ENCODE measurements around the gene SLC16A13.
A peak's percentile ranks its signal among the peaks of the same experiment; 100 is the strongest.
"Not testable (repeated sequence)": the region's sequence is repeated elsewhere in the genome, so short reads cannot be mapped to it uniquely, and the experiment has no call there.

SLC16A13 gene

DNA sequence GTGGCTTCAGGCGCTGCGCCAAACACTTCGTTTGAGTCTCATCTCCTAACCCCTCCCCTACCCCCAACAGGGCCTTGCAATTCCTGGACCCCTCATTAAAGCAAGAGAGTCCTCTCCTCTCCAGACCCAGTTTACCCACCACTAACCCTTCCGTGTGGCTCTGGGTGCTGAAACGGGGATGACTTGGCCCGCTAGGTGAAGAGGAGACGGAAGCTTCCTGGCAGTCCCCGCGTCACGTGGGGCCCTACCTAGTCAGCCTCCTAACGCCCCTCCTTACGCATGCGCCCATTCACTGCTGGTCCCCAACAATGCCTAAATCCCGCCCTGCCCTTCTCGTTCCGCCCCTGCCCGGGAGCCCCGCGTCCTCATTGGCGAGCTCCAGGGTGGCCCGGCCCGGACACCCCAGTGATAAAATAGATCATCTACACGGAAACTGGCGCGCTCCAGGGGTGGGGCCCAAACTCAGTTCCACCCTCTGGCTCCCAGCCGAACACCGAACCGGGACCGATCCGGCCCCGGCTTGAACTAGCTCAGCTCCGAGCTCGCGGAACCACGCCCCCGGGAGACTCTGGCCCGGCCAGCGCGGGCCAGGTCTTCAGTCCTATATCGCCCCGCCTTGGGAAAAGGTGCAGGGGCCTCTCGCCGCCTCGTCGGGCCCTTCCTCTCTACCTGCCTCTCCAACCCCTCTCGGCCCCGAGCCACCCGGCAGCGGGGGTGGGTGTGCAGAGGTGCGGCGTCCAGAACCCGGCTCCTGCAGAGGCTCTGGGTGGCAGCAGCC is at the start of gene SLC16A13:
TSS of gene SLC16A13 (plus strand) at position 425 of the 778 bp plus-strand sequence. CDS start 368 bp downstream, outside the sequence.
- Histone ChIP-seq H3K27me3 (ENCODE audit: control insufficient read depth in 1 of 2, insufficient read depth in 2 of 2, low read length in 2 of 2) (no peaks in the 10 kb centered on the region), H3K36me3 (ENCODE audit: control insufficient read depth in 1 of 2, insufficient read depth in 2 of 2, low read length in 2 of 2) (no peaks in the 10 kb centered on the region), H3K27ac (ENCODE audit: low read depth, low read length) (peak within 1 kb of the TSS; percentile 65), H3K4me1 (ENCODE audit: control insufficient read depth in 1 of 2, insufficient read depth in 2 of 2, low read length in 2 of 2) (peaks cover 25 to 37% of the 10 kb centered on the region in 2 donors), H3K9me3 (ENCODE audit: control insufficient read depth in 1 of 2, low read length in 2 of 2) (no peaks in the 10 kb centered on the region), H3K9ac (ENCODE audit: low read depth in 1 of 2, low read length in 2 of 2) (peak within 1 kb of the TSS; percentile 74 to 90), H3K4me3 (ENCODE audit: low read depth in 1 of 2, low read length in 2 of 2) (peak within 1 kb of the TSS; percentile 77 to 90)

DNA sequence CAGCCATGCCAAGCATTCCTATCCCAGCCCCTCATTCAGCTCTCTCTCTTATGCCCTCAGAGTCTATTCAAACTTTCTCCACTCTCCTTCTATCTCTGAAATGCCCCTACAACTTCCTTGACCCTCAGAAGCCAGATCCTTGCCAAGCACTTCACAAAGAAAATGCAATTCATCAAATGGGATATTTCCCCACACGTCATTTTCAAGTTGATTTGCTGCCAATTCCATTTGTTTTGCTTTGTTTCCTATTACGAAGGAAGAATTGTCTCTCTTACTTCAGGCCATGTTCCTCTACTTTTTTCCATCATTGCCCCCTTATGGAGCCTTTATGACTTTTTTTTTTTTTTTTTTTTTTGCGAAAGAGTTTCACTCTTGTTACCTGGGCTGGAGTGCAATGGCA is 49.1 kb upstream of the SLC16A13 start:
- Histone ChIP-seq H3K9me3 (ENCODE audit: control insufficient read depth in 1 of 2, low read length in 2 of 2) (no peaks in the 10 kb centered on the region), H3K36me3 (ENCODE audit: control insufficient read depth in 1 of 2, insufficient read depth in 2 of 2, low read length in 2 of 2) (no peaks in the 10 kb centered on the region), H3K27me3 (ENCODE audit: control insufficient read depth in 1 of 2, insufficient read depth in 2 of 2, low read length in 2 of 2) (no peaks in the 10 kb centered on the region), H3K27ac (ENCODE audit: low read depth, low read length) (no peak overlapping the region), H3K4me3 (ENCODE audit: low read depth in 1 of 2, low read length in 2 of 2) (no peak overlapping the region), H3K4me1 (ENCODE audit: control insufficient read depth in 1 of 2, insufficient read depth in 2 of 2, low read length in 2 of 2) (no peaks in the 10 kb centered on the region), H3K9ac (ENCODE audit: low read depth in 1 of 2, low read length in 2 of 2) (no peak overlapping the region)

DNA sequence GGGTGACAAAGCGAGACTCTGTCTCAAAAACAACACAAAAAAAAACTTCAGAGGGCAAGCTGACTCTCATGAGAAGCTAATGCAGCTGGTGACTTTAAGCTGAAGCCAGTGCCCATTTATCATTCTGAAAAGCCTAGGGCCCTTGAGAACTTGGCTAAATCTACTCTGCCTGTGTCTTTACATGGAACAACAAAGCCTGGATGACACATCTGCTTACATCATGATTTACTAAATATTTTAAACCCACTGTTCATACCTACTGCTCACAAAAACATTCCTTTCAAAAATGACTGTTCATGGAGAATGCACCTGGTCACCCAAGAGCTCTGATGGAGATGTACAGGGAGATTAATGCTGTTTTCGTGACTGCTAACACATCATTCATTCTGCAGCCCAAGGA is 46.0 kb upstream of the SLC16A13 start:
- Histone ChIP-seq H3K27me3 (ENCODE audit: control insufficient read depth in 1 of 2, insufficient read depth in 2 of 2, low read length in 2 of 2) (no peaks in the 10 kb centered on the region), H3K4me3 (ENCODE audit: low read depth in 1 of 2, low read length in 2 of 2) (no peak overlapping the region), H3K36me3 (ENCODE audit: control insufficient read depth in 1 of 2, insufficient read depth in 2 of 2, low read length in 2 of 2) (no peaks in the 10 kb centered on the region), H3K4me1 (ENCODE audit: control insufficient read depth in 1 of 2, insufficient read depth in 2 of 2, low read length in 2 of 2) (no peaks in the 10 kb centered on the region), H3K27ac (ENCODE audit: low read depth, low read length) (no peak overlapping the region), H3K9ac (ENCODE audit: low read depth in 1 of 2, low read length in 2 of 2) (no peak overlapping the region), H3K9me3 (ENCODE audit: control insufficient read depth in 1 of 2, low read length in 2 of 2) (no peaks in the 10 kb centered on the region)

GRCh38 chr17:6993613-6994056 is 42.2 kb upstream of the SLC16A13 start:
- H3K27ac ChIP-seq (ENCODE audit: low read depth, low read length), result not testable (repeated sequence)

GRCh38 chr17:6994118-6994598 is 41.7 kb upstream of the SLC16A13 start:
- Histone ChIP-seq H3K4me3 (ENCODE audit: low read depth in 1 of 2, low read length in 2 of 2) (no peak overlapping the region), H3K36me3 (ENCODE audit: control insufficient read depth in 1 of 2, insufficient read depth in 2 of 2, low read length in 2 of 2) (peaks cover 4 to 13% of the 10 kb centered on the region in 2 donors), H3K9ac (ENCODE audit: low read depth in 1 of 2, low read length in 2 of 2) (no peak overlapping the region), H3K27ac (ENCODE audit: low read depth, low read length) (no peak overlapping the region), H3K27me3 (ENCODE audit: control insufficient read depth in 1 of 2, insufficient read depth in 2 of 2, low read length in 2 of 2) (no peaks in the 10 kb centered on the region), H3K4me1 (ENCODE audit: control insufficient read depth in 1 of 2, insufficient read depth in 2 of 2, low read length in 2 of 2) (no peaks in the 10 kb centered on the region), H3K9me3 (ENCODE audit: control insufficient read depth in 1 of 2, low read length in 2 of 2) (no peaks in the 10 kb centered on the region)

More at GRCh38 chr17:6993613-6994056, 42.2 kb upstream of the SLC16A13 start:
- not testable (repeated sequence) for H3K27me3 ChIP-seq (ENCODE audit: control insufficient read depth in 1 of 2, insufficient read depth in 2 of 2, low read length in 2 of 2); H3K4me1 ChIP-seq (ENCODE audit: control insufficient read depth in 1 of 2, insufficient read depth in 2 of 2, low read length in 2 of 2); H3K4me3 ChIP-seq (ENCODE audit: low read depth in 1 of 2, low read length in 2 of 2); H3K9me3 ChIP-seq (ENCODE audit: control insufficient read depth in 1 of 2, low read length in 2 of 2); H3K36me3 ChIP-seq (ENCODE audit: control insufficient read depth in 1 of 2, insufficient read depth in 2 of 2, low read length in 2 of 2); H3K9ac ChIP-seq (ENCODE audit: low read depth in 1 of 2, low read length in 2 of 2)

GRCh38 chr17:6994666-6995256 is 41.1 kb upstream of the SLC16A13 start:
- no peak overlapping the region for H3K9ac ChIP-seq (ENCODE audit: low read depth in 1 of 2, low read length in 2 of 2)
- no peaks in the 10 kb centered on the region for H3K9me3 ChIP-seq (ENCODE audit: control insufficient read depth in 1 of 2, low read length in 2 of 2)
- H3K4me1 ChIP-seq (ENCODE audit: control insufficient read depth in 1 of 2, insufficient read depth in 2 of 2, low read length in 2 of 2), result no peaks in the 10 kb centered on the region
- H3K27me3 ChIP-seq (ENCODE audit: control insufficient read depth in 1 of 2, insufficient read depth in 2 of 2, low read length in 2 of 2), result no peaks in the 10 kb centered on the region
- no peak overlapping the region for H3K27ac ChIP-seq (ENCODE audit: low read depth, low read length)
- H3K4me3 ChIP-seq (ENCODE audit: low read depth in 1 of 2, low read length in 2 of 2), result no peak overlapping the region
- H3K36me3 ChIP-seq (ENCODE audit: control insufficient read depth in 1 of 2, insufficient read depth in 2 of 2, low read length in 2 of 2), result peaks cover 7 to 19% of the 10 kb centered on the region in 2 donors

DNA sequence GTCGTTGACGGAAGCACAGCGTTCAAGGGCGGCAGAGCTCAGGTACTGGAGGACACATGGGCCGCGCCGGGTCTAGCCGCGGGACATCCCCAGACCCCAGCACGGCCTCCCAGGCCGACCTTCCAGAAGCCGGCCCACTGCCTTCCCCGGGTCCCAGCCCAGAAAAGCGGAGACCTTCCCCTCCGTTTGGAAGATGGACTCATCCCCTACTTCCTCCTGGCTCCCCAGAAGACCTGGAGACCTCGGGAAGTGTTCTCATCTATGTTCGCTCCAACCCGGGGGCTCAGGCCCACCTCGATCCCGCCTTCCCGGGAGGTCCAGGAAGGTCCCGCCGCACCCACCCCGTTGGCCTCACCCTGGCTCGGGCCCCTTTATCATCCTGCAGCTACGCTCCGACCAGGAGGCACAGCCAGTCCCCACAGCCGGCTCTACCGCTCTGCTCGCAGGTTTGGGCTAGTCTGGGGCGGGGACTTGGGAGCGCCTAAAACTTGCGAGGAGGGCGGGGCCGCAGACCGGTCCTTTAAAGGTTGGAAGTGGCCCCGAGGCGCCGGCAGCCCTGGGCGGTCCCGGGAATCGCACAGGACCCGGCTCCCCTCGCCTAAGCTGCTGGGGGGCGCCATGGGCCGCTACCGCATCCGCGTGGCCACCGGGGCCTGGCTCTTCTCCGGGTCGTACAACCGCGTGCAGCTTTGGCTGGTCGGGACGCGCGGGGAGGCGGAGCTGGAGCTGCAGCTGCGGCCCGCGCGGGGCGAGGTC is 40.1 kb upstream of the SLC16A13 start, which contains the start of gene ALOX12:
TSS of gene ALOX12 (plus strand) at position 550 of the 756 bp plus-strand sequence. CDS start at position 619, 69 bp downstream.
- peak within 1 kb of the TSS in 1 of 2 donors; percentile 13 for H3K4me3 ChIP-seq (ENCODE audit: low read depth in 1 of 2, low read length in 2 of 2)
- no peak within 1 kb of the TSS for H3K27ac ChIP-seq (ENCODE audit: low read depth, low read length)
- H3K9ac ChIP-seq (ENCODE audit: low read depth in 1 of 2, low read length in 2 of 2), result no peak within 1 kb of the TSS

DNA sequence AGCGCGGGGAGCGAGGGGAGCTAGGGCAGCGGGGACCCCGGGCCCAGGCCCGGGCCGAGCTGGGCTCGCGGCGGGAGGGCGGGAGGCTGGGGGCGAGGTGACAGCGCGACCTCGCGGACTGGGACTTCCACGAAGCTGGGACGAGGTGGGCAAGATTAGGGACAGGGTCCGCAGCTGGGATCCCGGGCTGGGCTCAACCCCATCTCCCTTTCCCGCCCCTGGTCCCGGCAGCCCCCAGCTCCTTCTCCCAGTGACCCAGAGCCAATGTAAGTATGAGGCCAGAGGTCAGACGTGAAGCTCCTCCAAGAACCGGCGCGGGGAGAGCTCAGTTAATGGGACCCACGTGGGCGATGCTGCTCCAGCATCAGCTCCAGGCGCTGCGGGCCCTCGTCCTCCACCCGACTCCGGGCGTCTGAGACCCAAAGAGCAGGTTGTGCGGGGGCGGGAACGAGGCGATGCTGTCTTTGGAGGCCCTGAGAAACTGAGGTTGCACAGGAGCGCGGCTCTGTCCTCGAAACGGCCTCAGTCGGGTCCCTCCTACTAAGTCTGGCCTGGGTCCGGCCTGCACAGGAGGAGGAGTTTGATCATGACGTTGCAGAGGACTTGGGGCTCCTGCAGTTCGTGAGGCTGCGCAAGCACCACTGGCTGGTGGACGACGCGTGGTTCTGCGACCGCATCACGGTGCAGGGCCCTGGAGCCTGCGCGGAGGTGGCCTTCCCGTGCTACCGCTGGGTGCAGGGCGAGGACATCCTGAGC is 39.4 kb upstream of the SLC16A13 start:
- Histone ChIP-seq H3K9ac (ENCODE audit: low read depth in 1 of 2, low read length in 2 of 2) (no peak overlapping the region), H3K36me3 (ENCODE audit: control insufficient read depth in 1 of 2, insufficient read depth in 2 of 2, low read length in 2 of 2) (peaks cover 10 to 35% of the 10 kb centered on the region in 2 donors), H3K9me3 (ENCODE audit: control insufficient read depth in 1 of 2, low read length in 2 of 2) (no peaks in the 10 kb centered on the region), H3K27me3 (ENCODE audit: control insufficient read depth in 1 of 2, insufficient read depth in 2 of 2, low read length in 2 of 2) (no peaks in the 10 kb centered on the region), H3K27ac (ENCODE audit: low read depth, low read length) (no peak overlapping the region), H3K4me1 (ENCODE audit: control insufficient read depth in 1 of 2, insufficient read depth in 2 of 2, low read length in 2 of 2) (no peaks in the 10 kb centered on the region), H3K4me3 (ENCODE audit: low read depth in 1 of 2, low read length in 2 of 2) (no peak overlapping the region)

More for the DNA sequence above, 40.1 kb upstream of the SLC16A13 start, which contains the start of gene ALOX12:
- Histone ChIP-seq H3K27me3 (ENCODE audit: control insufficient read depth in 1 of 2, insufficient read depth in 2 of 2, low read length in 2 of 2) (no peaks in the 10 kb centered on the region), H3K36me3 (ENCODE audit: control insufficient read depth in 1 of 2, insufficient read depth in 2 of 2, low read length in 2 of 2) (peaks cover 7 to 27% of the 10 kb centered on the region in 2 donors), H3K9me3 (ENCODE audit: control insufficient read depth in 1 of 2, low read length in 2 of 2) (no peaks in the 10 kb centered on the region), H3K4me1 (ENCODE audit: control insufficient read depth in 1 of 2, insufficient read depth in 2 of 2, low read length in 2 of 2) (no peaks in the 10 kb centered on the region)

GRCh38 chr17:6997171-6997570 is 38.6 kb upstream of the SLC16A13 start:
- Histone ChIP-seq H3K4me3 (ENCODE audit: low read depth in 1 of 2, low read length in 2 of 2) (no peak overlapping the region), H3K36me3 (ENCODE audit: control insufficient read depth in 1 of 2, insufficient read depth in 2 of 2, low read length in 2 of 2) (peaks cover 16 to 42% of the 10 kb centered on the region in 2 donors), H3K4me1 (ENCODE audit: control insufficient read depth in 1 of 2, insufficient read depth in 2 of 2, low read length in 2 of 2) (no peaks in the 10 kb centered on the region), H3K9me3 (ENCODE audit: control insufficient read depth in 1 of 2, low read length in 2 of 2) (no peaks in the 10 kb centered on the region), H3K27ac (ENCODE audit: low read depth, low read length) (no peak overlapping the region), H3K27me3 (ENCODE audit: control insufficient read depth in 1 of 2, insufficient read depth in 2 of 2, low read length in 2 of 2) (no peaks in the 10 kb centered on the region), H3K9ac (ENCODE audit: low read depth in 1 of 2, low read length in 2 of 2) (no peak overlapping the region)

Data from duodenal mucosa (tissue), 2 donors.